ENCODE results near the gene SLC22A3.

SLC22A3 gene

DNA sequence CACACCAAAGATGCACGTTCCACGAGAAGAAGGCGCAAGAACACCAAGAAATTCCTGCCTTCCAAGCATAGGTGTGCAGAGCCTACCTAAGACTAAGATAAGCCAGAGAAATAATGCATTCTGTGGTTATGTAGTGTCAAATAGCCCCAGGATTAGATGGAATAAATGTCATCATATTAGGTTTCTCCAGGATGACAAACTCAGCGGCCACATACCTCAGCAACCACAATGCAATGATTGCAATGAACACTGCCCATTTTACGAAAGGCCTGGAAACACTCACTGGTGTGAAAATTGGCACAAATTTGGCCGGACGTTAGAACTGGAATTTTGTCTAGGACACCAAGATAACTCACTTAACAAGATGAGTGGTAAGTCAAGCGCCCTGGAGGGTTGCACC is 129.7 kb downstream of the SLC22A3 start:
- TF ChIP-seq, protein P1, sequence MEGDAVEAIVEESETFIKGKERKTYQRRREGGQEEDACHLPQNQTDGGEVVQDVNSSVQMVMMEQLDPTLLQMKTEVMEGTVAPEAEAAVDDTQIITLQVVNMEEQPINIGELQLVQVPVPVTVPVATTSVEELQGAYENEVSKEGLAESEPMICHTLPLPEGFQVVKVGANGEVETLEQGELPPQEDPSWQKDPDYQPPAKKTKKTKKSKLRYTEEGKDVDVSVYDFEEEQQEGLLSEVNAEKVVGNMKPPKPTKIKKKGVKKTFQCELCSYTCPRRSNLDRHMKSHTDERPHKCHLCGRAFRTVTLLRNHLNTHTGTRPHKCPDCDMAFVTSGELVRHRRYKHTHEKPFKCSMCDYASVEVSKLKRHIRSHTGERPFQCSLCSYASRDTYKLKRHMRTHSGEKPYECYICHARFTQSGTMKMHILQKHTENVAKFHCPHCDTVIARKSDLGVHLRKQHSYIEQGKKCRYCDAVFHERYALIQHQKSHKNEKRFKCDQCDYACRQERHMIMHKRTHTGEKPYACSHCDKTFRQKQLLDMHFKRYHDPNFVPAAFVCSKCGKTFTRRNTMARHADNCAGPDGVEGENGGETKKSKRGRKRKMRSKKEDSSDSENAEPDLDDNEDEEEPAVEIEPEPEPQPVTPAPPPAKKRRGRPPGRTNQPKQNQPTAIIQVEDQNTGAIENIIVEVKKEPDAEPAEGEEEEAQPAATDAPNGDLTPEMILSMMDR (conservative IDR thresholded peaks at IDR 0.05), result no peak
- no peak overlapping the region for H3K27ac ChIP-seq

DNA sequence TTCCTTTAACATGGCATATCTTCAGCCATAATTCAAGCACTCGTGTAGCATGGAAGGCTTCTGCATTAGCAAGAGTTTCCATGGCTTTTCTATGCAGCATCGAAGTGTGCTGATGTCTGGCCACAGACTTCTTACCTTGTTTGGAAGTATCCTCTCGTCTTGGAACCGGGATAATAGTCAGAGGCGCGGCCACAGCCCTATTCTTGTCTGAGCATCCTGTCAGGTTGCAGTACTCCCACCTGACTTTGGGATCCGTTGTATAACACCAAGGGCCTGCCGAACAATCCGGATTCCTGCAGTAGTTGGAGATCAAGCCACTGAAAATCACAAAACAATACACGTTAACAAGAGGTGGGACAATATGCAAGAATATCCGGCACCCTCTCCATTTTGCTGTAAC is 138.9 kb downstream of the SLC22A3 start:
- H3K27ac ChIP-seq, result no peak overlapping the region
- TF ChIP-seq, protein P1 (conservative IDR thresholded peaks at IDR 0.05), result no peak

DNA sequence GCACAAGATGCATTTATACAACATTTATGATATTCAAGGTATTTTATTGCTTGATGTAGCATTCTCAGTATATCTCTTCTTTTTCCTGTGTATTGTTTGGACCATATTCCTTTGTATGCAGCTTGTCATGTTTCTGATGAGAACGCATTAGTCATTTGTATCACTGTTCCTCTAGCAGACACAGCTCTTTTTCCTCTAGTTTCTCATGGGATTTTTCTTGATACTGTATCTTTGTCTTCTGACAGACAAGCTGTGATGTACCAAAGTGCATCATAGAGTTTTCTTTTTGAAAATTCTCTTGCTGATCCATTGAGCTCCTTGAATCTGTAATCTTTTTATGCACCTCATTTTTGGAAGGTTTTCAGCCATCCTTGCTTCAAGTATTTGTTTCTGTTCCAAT is 140.9 kb downstream of the SLC22A3 start:
- TF ChIP-seq, protein P1 (conservative IDR thresholded peaks at IDR 0.05), result no peak
- H3K27ac ChIP-seq, result no peak overlapping the region

DNA sequence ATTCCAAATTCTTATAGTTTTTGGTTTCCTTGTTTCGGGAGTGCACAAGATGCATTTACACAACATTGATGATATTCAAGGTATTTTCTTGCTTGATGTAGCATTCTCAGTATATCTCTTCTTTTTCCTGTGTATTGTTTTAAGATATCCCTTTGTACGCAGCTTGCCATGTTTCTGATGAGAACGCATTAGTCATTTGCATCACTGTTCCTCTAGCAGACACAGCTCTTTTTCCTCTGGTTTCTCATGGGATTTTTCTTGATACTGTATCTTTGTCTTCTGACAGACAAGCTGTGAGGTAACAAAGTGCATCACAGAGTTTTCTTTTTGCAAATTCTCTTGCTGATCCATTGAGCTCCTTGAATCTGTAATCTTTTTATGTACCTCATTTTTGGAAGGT is 146.4 kb downstream of the SLC22A3 start:
- TF ChIP-seq, protein P1 (conservative IDR thresholded peaks at IDR 0.05), result no peak
- H3K27ac ChIP-seq, result no peak overlapping the region

DNA sequence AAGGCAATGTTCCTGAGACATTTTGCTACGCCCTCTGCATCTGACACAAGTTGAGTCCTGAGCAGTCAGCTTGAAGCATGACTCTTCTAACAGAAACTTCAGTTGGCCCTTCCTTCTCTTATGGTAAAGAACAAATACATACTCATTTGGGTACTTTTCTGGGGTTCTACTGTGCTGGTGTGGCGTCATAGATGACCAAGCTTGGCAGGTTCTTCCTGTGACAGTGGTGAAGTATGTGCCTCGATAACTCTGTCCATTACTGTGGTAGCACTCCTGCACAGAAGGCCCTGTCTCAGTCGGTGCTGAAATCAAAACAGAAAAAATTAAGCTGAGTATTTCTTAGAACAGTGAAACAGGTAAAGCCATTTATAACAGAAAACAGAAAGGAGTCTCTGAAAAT is 152.5 kb downstream of the SLC22A3 start:
- no peak overlapping the region for H3K27ac ChIP-seq
- TF ChIP-seq, protein P1 (conservative IDR thresholded peaks at IDR 0.05), result no peak

All from VCaP (cell line).